ENCODE measurements around the gene TLCD3B. TPM values are rescaled to one million over a fixed set of nuclear protein-coding genes. Genes with fewer than 3 reads are reported as not detected.

Gene TLCD3B, protein sequence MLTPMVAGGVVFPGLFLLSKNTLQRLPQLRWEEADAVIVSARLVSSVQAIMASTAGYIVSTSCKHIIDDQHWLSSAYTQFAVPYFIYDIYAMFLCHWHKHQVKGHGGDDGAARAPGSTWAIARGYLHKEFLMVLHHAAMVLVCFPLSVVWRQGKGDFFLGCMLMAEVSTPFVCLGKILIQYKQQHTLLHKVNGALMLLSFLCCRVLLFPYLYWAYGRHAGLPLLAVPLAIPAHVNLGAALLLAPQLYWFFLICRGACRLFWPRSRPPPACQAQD
- total RNA-seq (ENCODE audit: low replicate concordance) = 0.31 and 2.1 TPM in 2 replicates
- long read RNA-seq = 0 reads

GRCh38 chr16:30030841-30031413 lies at the start of gene TLCD3B:
TSS of gene TLCD3B (minus strand) at chr16:30031271. CDS start at chr16:30030527, 744 bp downstream.
- Mint-ChIP-seq H3K4me3 (peak within 1 kb of the TSS; percentile 79), H3K4me1 (ENCODE audit: unreplicated experiment) (peaks cover 5% of the 10 kb centered on the region), H3K27ac (no peak within 1 kb of the TSS), H3K9me3 (no peaks in the 10 kb centered on the region), H3K36me3 (no peaks in the 10 kb centered on the region), H3K27me3 (peaks cover 70% of the 10 kb centered on the region)
- DNase-seq (ENCODE audit: extremely low spot score, unreplicated experiment) = no peak
- TF ChIP-seq, protein P1, sequence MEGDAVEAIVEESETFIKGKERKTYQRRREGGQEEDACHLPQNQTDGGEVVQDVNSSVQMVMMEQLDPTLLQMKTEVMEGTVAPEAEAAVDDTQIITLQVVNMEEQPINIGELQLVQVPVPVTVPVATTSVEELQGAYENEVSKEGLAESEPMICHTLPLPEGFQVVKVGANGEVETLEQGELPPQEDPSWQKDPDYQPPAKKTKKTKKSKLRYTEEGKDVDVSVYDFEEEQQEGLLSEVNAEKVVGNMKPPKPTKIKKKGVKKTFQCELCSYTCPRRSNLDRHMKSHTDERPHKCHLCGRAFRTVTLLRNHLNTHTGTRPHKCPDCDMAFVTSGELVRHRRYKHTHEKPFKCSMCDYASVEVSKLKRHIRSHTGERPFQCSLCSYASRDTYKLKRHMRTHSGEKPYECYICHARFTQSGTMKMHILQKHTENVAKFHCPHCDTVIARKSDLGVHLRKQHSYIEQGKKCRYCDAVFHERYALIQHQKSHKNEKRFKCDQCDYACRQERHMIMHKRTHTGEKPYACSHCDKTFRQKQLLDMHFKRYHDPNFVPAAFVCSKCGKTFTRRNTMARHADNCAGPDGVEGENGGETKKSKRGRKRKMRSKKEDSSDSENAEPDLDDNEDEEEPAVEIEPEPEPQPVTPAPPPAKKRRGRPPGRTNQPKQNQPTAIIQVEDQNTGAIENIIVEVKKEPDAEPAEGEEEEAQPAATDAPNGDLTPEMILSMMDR (conservative IDR thresholded peaks at IDR 0.05) = no peak

GRCh38 chr16:30079480-30079879 lies 48.4 kb upstream of the TLCD3B start:
- TF ChIP-seq, protein P1 (conservative IDR thresholded peaks at IDR 0.05) = no peak
- H3K9me3 Mint-ChIP-seq = no peaks in the 10 kb centered on the region
- peaks cover 15% of the 10 kb centered on the region for H3K36me3 Mint-ChIP-seq
- H3K4me3 Mint-ChIP-seq = no peak overlapping the region
- peaks cover 24% of the 10 kb centered on the region for H3K4me1 Mint-ChIP-seq (ENCODE audit: unreplicated experiment)
- H3K27me3 Mint-ChIP-seq = no peaks in the 10 kb centered on the region
- no peak overlapping the region for H3K27ac Mint-ChIP-seq
- no peak for DNase-seq (ENCODE audit: extremely low spot score, unreplicated experiment)

- Mint-ChIP-seq H3K36me3 (peaks cover 15% of the 10 kb centered on the region), H3K4me1 (ENCODE audit: unreplicated experiment) (peaks cover 24% of the 10 kb centered on the region), H3K4me3 (no peak overlapping the region), H3K27ac (peak overlapping the region; percentile 16), H3K9me3 (no peaks in the 10 kb centered on the region), H3K27me3 (no peaks in the 10 kb centered on the region)
- no peak for DNase-seq (ENCODE audit: extremely low spot score, unreplicated experiment)
- TF ChIP-seq, protein P1 (conservative IDR thresholded peaks at IDR 0.05) = no peak
These were observed 47.7 kb upstream of the TLCD3B start for GRCh38 chr16:30078744-30079143.

DNA sequence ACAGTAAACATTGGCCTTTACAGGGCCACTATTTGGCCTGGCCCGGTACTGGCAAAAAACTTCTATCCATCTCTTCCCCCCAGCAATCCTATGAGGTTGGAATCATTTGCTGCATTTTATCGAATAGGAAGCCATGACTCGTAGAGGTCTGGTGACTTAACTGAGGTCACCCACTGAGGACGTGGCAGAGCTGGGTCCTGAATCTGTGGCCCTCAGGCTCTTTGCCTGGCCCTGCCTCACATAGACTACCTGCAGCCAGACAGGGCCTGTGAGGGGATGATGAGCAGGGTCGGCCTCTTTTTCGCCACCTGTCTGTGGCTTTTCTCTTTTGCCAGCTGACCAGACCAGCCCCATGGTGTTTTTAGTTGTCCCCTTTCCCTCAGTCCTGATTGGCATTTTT lies 46.6 kb upstream of the TLCD3B start:
- Mint-ChIP-seq H3K4me3 (peak overlapping the region; percentile 97), H3K9me3 (no peaks in the 10 kb centered on the region), H3K36me3 (peaks cover 15% of the 10 kb centered on the region), H3K4me1 (ENCODE audit: unreplicated experiment) (peaks cover 24% of the 10 kb centered on the region), H3K27ac (peak overlapping the region; percentile 96), H3K27me3 (no peaks in the 10 kb centered on the region)
- TF ChIP-seq, protein P1 (conservative IDR thresholded peaks at IDR 0.05) = no peak
- DNase-seq (ENCODE audit: extremely low spot score, unreplicated experiment) = no peak

- H3K4me3 Mint-ChIP-seq = peak overlapping the region; percentile 97
- H3K27me3 Mint-ChIP-seq = no peaks in the 10 kb centered on the region
These were observed 45.3 kb upstream of the TLCD3B start for GRCh38 chr16:30076276-30076791.

More at GRCh38 chr16:30076276-30076791, 45.3 kb upstream of the TLCD3B start:
- Mint-ChIP-seq H3K36me3 (peaks cover 15% of the 10 kb centered on the region), H3K9me3 (no peaks in the 10 kb centered on the region), H3K4me1 (ENCODE audit: unreplicated experiment) (peaks cover 28% of the 10 kb centered on the region), H3K27ac (peak overlapping the region; percentile 96)
- TF ChIP-seq, protein P1 (conservative IDR thresholded peaks at IDR 0.05) = no peak
- no peak for DNase-seq (ENCODE audit: extremely low spot score, unreplicated experiment)
